ENCODE results near the gene PADI6.

DNA sequence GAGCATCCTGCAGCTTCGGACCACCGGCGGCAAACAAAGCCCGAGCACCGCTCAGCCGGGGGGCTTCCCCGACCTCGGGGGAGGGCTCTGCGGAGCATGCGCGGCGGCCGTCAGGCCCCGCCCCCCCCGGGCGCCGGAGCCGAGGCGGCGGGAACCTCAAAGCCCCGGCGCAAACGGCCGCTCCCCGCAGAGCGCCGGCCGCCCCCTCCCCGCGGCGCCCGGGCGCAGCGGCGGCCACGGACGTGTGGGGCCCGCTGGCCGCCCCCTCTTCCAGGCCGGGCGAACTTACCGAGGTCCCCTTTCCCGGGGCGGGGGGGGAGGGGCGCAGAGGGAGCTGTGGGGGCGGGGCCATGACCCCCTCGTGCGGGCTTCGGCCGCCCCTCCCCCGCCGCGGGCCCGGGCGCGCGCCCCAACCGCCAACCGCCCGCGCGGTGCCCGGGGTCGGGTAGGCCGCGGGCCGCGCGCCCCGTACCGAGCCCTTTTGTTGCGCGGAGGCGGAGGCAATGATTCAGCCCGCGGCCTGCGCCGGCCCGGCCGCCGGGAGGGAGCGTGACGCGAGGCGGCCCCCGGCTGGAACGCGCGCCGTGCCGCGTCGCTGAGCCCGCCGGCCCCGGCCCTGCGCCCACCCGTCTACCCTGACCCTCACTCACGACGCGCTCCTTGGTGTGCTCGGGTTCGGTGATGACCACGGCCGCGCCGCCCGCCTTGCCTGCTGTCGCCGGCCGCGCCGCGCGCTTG is 65.8 kb downstream of the PADI6 start:
- TF ChIP-seq, protein P1, sequence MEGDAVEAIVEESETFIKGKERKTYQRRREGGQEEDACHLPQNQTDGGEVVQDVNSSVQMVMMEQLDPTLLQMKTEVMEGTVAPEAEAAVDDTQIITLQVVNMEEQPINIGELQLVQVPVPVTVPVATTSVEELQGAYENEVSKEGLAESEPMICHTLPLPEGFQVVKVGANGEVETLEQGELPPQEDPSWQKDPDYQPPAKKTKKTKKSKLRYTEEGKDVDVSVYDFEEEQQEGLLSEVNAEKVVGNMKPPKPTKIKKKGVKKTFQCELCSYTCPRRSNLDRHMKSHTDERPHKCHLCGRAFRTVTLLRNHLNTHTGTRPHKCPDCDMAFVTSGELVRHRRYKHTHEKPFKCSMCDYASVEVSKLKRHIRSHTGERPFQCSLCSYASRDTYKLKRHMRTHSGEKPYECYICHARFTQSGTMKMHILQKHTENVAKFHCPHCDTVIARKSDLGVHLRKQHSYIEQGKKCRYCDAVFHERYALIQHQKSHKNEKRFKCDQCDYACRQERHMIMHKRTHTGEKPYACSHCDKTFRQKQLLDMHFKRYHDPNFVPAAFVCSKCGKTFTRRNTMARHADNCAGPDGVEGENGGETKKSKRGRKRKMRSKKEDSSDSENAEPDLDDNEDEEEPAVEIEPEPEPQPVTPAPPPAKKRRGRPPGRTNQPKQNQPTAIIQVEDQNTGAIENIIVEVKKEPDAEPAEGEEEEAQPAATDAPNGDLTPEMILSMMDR (IDR thresholded peaks at IDR 0.05), result no peak
- no peak for TF ChIP-seq EZH2 (IDR thresholded peaks at IDR 0.05; ENCODE audit: borderline replicate concordance, insufficient read depth, low read depth, low read length, poor library complexity, severe bottlenecking)

Measured in B cell (primary cell).